Measurements from ENCODE around the gene KRT79. TPM values are rescaled to one million over a fixed set of nuclear protein-coding genes. Genes with fewer than 3 reads are reported as not detected.

Gene KRT79
- total RNA-seq, 4 donors from 2014 or later, result not detected

DNA sequence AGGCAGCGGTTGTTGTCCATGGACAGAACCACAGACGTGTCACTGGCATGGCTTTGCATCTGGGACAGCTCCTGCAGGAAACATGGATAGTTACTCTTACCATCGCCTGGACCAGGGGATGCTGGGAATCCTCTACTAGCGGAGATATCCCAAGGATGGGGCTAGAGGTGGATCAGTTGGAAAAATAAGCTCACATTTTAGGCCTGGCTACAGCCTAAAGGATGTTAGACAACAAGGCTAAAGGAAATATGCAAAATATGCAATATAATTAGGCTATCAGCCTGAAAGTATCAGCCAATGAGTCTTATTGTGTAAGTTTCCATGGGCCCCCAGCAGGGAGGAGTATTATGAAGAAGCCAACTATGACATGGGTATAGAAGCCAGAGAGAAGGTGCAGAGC is 61.9 kb downstream of the KRT79 start:
- Histone ChIP-seq H3K4me1 (no peaks in the 10 kb centered on the region), H3K4me3 (no peak overlapping the region), H3K36me3 (no peaks in the 10 kb centered on the region), H3K9me3 (no peaks in the 10 kb centered on the region), H3K27ac (no peak overlapping the region), H3K27me3 (peaks cover 26% of the 10 kb centered on the region)
- WGBS, 2 donors (ENCODE audit: low coverage in 1 of 2), result 74% methylated on average over 3 of the region's 4 CpGs; no CpG with 5 or more reads in 1 of the 2 donors
- no peak for ATAC-seq
- TF ChIP-seq POLR2AphosphoS5 (IDR thresholded peaks at IDR 0.05), result no peak
- no peak for TF ChIP-seq EP300 (IDR thresholded peaks at IDR 0.05)
- no peak for TF ChIP-seq CTCF (IDR thresholded peaks at IDR 0.05)
- no peak for TF ChIP-seq POLR2A (IDR thresholded peaks at IDR 0.05)

GRCh38 chr12:52771505-52771904 is 62.6 kb downstream of the KRT79 start:
- Histone ChIP-seq H3K9me3 (no peaks in the 10 kb centered on the region), H3K4me1 (no peaks in the 10 kb centered on the region), H3K27me3 (peaks cover 20% of the 10 kb centered on the region), H3K36me3 (no peaks in the 10 kb centered on the region), H3K27ac (no peak overlapping the region), H3K4me3 (no peak overlapping the region)
- TF ChIP-seq CTCF (IDR thresholded peaks at IDR 0.05), result no peak
- no peak for TF ChIP-seq POLR2AphosphoS5 (IDR thresholded peaks at IDR 0.05)
- no peak for TF ChIP-seq POLR2A (IDR thresholded peaks at IDR 0.05)
- TF ChIP-seq EP300 (IDR thresholded peaks at IDR 0.05), result no peak
- WGBS, 2 donors (ENCODE audit: low coverage in 1 of 2), result 80% methylated on average over 2 to 4 of the region's 4 CpGs
- no peak for ATAC-seq

Small RNAs within 50 kb of the gene (small RNA-seq; reads per million reads assigned to genes)
- 0 reads per million in 4 donors for gene AC107016.2

Other genes starting within 250 kb of the KRT79 start
- gene KRT72, start 232.8 kb downstream of the KRT79 start, total RNA-seq, result not detected
- gene KRT73, start 215.8 kb downstream of the KRT79 start, total RNA-seq, result not detected
- gene KRT2, start 182.1 kb downstream of the KRT79 start, total RNA-seq, result not detected
- not detected for gene KRT1, start 153.9 kb downstream of the KRT79 start, total RNA-seq
- not detected for gene KRT77, start 130.8 kb downstream of the KRT79 start, total RNA-seq
- gene KRT76, start 57.0 kb downstream of the KRT79 start, total RNA-seq, result under 1 TPM in 1 of 4 donors, not detected in 3; 0.15 TPM
- not detected for gene KRT3, start 38.2 kb downstream of the KRT79 start, total RNA-seq
- gene KRT4, start 20.2 kb downstream of the KRT79 start, total RNA-seq, result 100 to 1,000 TPM in 1 of 4 donors, 10 to 100 TPM in 1, 1 to 10 TPM in 2; 3.5 to 227 (median 10.8) TPM
- gene KRT78, start 14.7 kb upstream of the KRT79 start, total RNA-seq, result 1 to 10 TPM in 3 of 4 donors, under 1 TPM in 1; 0.27 to 9.5 (median 1.5) TPM
- gene KRT8, start 70.8 kb upstream of the KRT79 start, total RNA-seq, result 100 to 1,000 TPM in 3 of 4 donors, 10 to 100 TPM in 1; 72.0 to 565 (median 255) TPM
- gene KRT18, start 114.8 kb upstream of the KRT79 start, total RNA-seq, result 10 to 100 TPM in 3 of 4 donors, 1 to 10 TPM in 1; 4.7 to 73.5 (median 24.3) TPM
- gene EIF4B, start 172.1 kb upstream of the KRT79 start, total RNA-seq, result 100 to 1,000 TPM; 521 to 701 (median 591) TPM
- 100 to 1,000 TPM; 108 to 323 (median 182) TPM for gene TNS2, start 215.8 kb upstream of the KRT79 start, total RNA-seq
- gene SPRYD3, start 245.1 kb upstream of the KRT79 start, total RNA-seq, result 100 to 1,000 TPM in 2 of 4 donors, 10 to 100 TPM in 2; 79.1 to 137 (median 110) TPM

All from gastroesophageal sphincter (tissue), 4 donors.